GM12891 (cell line): Measurements from ENCODE around the gene PPP1R7.

Experiments
- PAX5 ChIP-seq: IDR thresholded peaks from 2 replicates; pipeline ENCODE4 v1.6.1; 2011; ENCODE audit warnings: low read length, moderate library complexity, mild to moderate bottlenecking; ENCODE audit not compliant: insufficient read depth, severe bottlenecking
- POLR2A ChIP-seq: IDR thresholded peaks from 2 replicates; pipeline ENCODE4 v1.6.1; 2011; ENCODE audit warnings: low read depth, low read length, control low read depth
- POLR2AphosphoS5 ChIP-seq: IDR thresholded peaks from 2 replicates; pipeline ENCODE4 v1.6.1; 2011; ENCODE audit warnings: low read depth, low read length, control low read depth
- POU2F2 ChIP-seq: IDR thresholded peaks from 2 replicates; pipeline ENCODE4 v1.6.1; 2011; ENCODE audit warnings: low read depth, mild to moderate bottlenecking, control low read depth, low read length, moderate library complexity
- SPI1 ChIP-seq: IDR thresholded peaks from 2 replicates; pipeline ENCODE4 v1.6.1; 2011; ENCODE audit warnings: low read depth, low read length, control low read depth
- TAF1 ChIP-seq: IDR thresholded peaks from 2 replicates; pipeline ENCODE4 v1.6.1; 2011; ENCODE audit warnings: low read depth, low read length, control low read depth

DNA sequence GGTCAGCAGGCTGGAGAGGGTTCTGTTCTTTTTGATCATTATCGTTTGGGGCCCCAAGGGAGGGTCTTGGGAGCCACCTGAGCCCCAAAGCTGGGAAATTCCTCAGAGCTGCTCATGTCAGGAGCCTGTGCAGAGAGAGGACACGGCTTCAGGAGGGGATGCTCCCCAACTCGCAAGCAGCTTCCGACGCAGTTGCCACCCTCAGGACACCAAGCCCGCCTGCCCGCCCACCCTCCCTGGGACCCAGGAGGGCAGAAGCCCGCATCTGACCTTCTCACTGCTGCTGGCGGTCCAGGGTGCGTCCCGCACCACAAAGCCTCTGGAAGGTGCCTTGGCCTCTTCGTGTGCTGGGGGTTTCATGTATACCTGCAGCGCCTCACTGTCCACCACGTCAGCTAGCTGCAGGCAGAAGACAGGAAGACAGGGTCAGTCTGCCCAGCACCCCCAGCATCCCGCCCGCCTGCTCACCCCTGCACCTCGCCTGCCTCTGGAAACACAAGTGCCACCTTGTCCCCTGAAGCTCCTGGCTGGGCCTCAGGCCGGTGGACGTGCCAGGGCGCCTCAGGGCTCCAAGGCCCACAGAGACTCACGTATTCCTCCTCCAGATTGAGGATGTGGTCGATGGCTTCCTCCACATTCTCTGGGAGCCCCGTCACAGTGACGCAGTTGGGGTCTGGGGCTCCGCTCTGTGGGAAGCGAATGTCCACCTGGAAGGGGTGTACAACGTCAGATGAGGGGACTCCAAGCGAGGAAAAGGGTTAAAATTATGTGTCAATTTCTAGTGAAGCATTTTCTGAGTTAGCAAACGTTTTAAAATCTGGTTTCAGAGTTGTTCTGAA lies 79.5 kb downstream of the PPP1R7 start:
- TF ChIP-seq POLR2A (no peak), PAX5 (no peak), POLR2AphosphoS5 (no peak; the same call in 1 of the 2 replicates), TAF1 (no peak), SPI1 (no peak), POU2F2 (no peak)
